Body of pancreas (tissue), 4 donors: ENCODE data around the gene ARHGEF11. TPM values are rescaled to one million over a fixed set of nuclear protein-coding genes. Genes with fewer than 3 reads are reported as not detected.

ENCODE experiments used
- ATAC-seq: fragments of 150-250 bp; one replicate; pipeline ENCODE4 v1.9.1; 2016
- DNase-seq, 4 donors: peaks; one replicate each; pipeline ENCODE4 v3.0.0-alpha.2; 2019
- H3K27ac ChIP-seq, 4 donors: fragments of 200-600 bp; sonication (generic); 1 replicate in 3 of 4; 2 replicates in 1 of 4; pipeline versions ENCODE4 v1.5.1 to v1.6.1; 2016 to 2019; ENCODE audit warnings: mild to moderate bottlenecking in 1 of 4, mixed read lengths in 1 of 4, moderate library complexity in 1 of 4
- H3K27me3 ChIP-seq, 2 donors: fragments of 200-600 bp; sonication (generic); one replicate each; pipeline ENCODE4 v1.6.0; 2016; ENCODE audit warnings: mild to moderate bottlenecking in 1 of 2
- H3K36me3 ChIP-seq, 2 donors: fragments of 200-600 bp; sonication (generic); replicated peaks in 1 of 2; 2 replicates each; pipeline ENCODE4 v1.5.1; 2016; ENCODE audit warnings: low read depth in 2 of 2; ENCODE audit not compliant: insufficient read depth in 1 of 2
- H3K4me1 ChIP-seq: fragments of 200-600 bp; sonication (generic); one replicate; pipeline ENCODE4 v1.6.0; 2016
- H3K4me3 ChIP-seq, 2 donors: fragments of 200-600 bp; sonication (generic); 1 replicate in 1 of 2; 2 replicates in 1 of 2; pipeline ENCODE4 v1.5.1; 2016 to 2019
- H3K9me3 ChIP-seq, 3 donors: fragments of 200-600 bp; sonication (generic); 1 replicate in 2 of 3; 2 replicates in 1 of 3; pipeline ENCODE4 v1.5.1; 2016
- POLR2A ChIP-seq, 3 donors: fragments of 450-650 bp; IDR thresholded peaks; one replicate each; pipeline ENCODE4 v1.6.1; 2016; ENCODE audit warnings: antibody characterized with exemption in 3 of 3, mild to moderate bottlenecking in 2 of 3
- WGBS, 2 donors: methylation state at CpG; one replicate each; pipeline ENCODE4 v1.1.5; 2017; 5-methylcytosine and 5-hydroxymethylcytosine counted together
- intact Hi-C: fragments of 100-400 bp; cut with DNase I; formaldehyde crosslinking; loops from one replicate; pipeline ENCODE4 v1.15.1; 2023
- microRNA counts, 2 donors: library from miRNA; unstranded; fragments of <30 nt; microRNA quantifications; one replicate each; lab custom pipeline; 2017
- microRNA-seq, 2 donors: library from miRNA; unstranded; fragments of <30 nt; microRNA quantifications; one replicate each; pipeline ENCODE4, GENCODE V29; 2016; ENCODE audit warnings: borderline number of aligned reads in 2 of 2, borderline replicate concordance in 2 of 2
- small RNA-seq: library from RNA; depleted of rRNA; stranded (forward); fragments of <200 nt; gene quantifications from one replicate; pipeline ENCODE3, GENCODE V24; 2016
- total RNA-seq, 2 donors: library from RNA; depleted of rRNA; stranded (reverse); fragments of >200 nt; gene quantifications; one replicate each; pipeline ENCODE4 v1.1.0, GENCODE V29; 2016
- TF ChIP-seq, protein P1 (sequence below), 7 experiments: fragments of 450-650 bp in 4 of 7; fragments of 200-600 bp in 3 of 7; sonication (generic) in 3 of 7; IDR thresholded peaks; one replicate each; pipeline ENCODE4 v1.5.1; 2016 to 2019; ENCODE audit warnings: antibody characterized with exemption in 7 of 7

The ARHGEF11 gene
- total RNA-seq, 2 donors from 2014 or later = 17.9 to 29.7 TPM

DNA sequence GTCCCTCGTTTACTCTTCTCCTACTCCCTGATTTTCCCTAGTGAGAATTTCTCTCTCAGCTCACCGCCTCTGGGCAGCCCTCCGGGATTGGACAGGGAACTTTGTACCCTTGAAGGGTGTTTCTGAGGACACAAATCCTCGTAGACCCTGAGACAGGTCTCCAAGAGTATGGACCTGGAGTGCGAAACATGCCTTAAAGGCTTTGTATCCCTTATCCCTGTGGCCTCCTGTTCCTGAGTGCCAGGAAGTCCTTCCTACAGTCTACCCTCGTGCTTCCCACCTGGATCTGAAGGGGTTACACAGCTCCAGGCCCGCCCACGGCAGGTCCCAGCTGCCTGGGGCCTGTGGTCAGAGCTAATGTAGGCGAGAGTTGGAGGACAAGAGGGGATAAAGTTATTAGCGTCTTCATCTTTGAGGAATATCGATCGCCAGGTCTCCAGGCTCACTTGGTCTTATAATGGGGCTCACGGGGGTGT, 159.6 kb downstream of the ARHGEF11 start:
- Histone ChIP-seq H3K4me3 (no peak overlapping the region), H3K9me3 (no peaks in the 10 kb centered on the region), H3K27me3 (no peaks in the 10 kb centered on the region), H3K4me1 (no peaks in the 10 kb centered on the region), H3K36me3 (no peaks in the 10 kb centered on the region), H3K27ac (no peak overlapping the region)
- TF ChIP-seq, protein P1, sequence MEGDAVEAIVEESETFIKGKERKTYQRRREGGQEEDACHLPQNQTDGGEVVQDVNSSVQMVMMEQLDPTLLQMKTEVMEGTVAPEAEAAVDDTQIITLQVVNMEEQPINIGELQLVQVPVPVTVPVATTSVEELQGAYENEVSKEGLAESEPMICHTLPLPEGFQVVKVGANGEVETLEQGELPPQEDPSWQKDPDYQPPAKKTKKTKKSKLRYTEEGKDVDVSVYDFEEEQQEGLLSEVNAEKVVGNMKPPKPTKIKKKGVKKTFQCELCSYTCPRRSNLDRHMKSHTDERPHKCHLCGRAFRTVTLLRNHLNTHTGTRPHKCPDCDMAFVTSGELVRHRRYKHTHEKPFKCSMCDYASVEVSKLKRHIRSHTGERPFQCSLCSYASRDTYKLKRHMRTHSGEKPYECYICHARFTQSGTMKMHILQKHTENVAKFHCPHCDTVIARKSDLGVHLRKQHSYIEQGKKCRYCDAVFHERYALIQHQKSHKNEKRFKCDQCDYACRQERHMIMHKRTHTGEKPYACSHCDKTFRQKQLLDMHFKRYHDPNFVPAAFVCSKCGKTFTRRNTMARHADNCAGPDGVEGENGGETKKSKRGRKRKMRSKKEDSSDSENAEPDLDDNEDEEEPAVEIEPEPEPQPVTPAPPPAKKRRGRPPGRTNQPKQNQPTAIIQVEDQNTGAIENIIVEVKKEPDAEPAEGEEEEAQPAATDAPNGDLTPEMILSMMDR (IDR thresholded peaks at IDR 0.05) = no peak
- no peak for TF ChIP-seq POLR2A (IDR thresholded peaks at IDR 0.05)
- 42 to 56% methylated on average over 13 of the region's 13 CpGs for WGBS, 2 donors
- ATAC-seq (no peak), DNase-seq (no peak)
- intact Hi-C loops = loop anchor here (10.0 kb wide), 1 partner anchor 191 kb away; no protein-coding TSS in a partner anchor

DNA sequence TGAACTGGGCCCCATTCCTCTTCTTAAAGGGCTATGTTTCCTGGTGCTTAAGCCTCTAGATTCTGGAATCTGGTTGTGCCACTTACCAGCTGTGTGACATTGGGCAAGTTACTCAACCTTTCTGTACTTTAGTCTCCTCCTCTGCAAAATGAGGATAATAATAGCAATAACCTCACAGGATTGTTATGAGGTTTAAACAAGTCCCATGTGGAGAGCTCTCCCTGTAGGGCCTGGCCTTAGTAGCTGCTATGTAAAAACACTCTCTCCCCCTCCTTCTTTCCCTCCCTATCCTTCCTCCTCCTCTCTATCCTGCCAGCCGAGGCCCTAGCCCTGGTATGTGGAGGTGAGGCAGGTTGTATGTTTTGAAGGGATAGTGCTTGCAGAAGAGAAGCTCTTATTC, 160.2 kb downstream of the ARHGEF11 start:
- no peak overlapping the region for H3K27ac ChIP-seq

More for the DNA sequence above, 160.2 kb downstream of the ARHGEF11 start:
- Histone ChIP-seq H3K9me3 (no peaks in the 10 kb centered on the region), H3K36me3 (no peaks in the 10 kb centered on the region), H3K27me3 (no peaks in the 10 kb centered on the region), H3K4me1 (no peaks in the 10 kb centered on the region), H3K4me3 (no peak overlapping the region)
- TF ChIP-seq, protein P1 (IDR thresholded peaks at IDR 0.05) = no peak
- no peak for TF ChIP-seq POLR2A (IDR thresholded peaks at IDR 0.05)
- ATAC-seq (no peak), DNase-seq (no peak)
- 36 to 40% methylated on average over 1 of the region's 1 CpG for WGBS, 2 donors
- intact Hi-C loops = loop anchor here (10.0 kb wide), 1 partner anchor 191 kb away; no protein-coding TSS in a partner anchor

MicroRNAs encoded within 50 kb of the gene (microRNA counts, 767-probe panel; counts per million panel counts)
- microRNA hsa-miR-765 (lab: Ali Mortazavi, UCI) = 0 to 736 counts per million in 2 donors

Small RNA genes within 50 kb of the gene (microRNA-seq; reads per million reads assigned to microRNA genes)
- 0 to 0.47 reads per million in 2 donors for gene MIR765

Small RNA genes within 50 kb of the gene (small RNA-seq; reads per million reads assigned to genes)
- not detected for gene MIR765
- gene RN7SL612P = not detected

Other genes starting within 250 kb of the ARHGEF11 start
- under 1 TPM in 1 of 2 donors, not detected in 1; 0.99 TPM for gene SH2D2A, start 228.9 kb downstream of the ARHGEF11 start, total RNA-seq
- gene INSRR, start 186.6 kb downstream of the ARHGEF11 start, total RNA-seq = under 1 TPM in 1 of 2 donors, not detected in 1; under 0.01 TPM
- under 1 TPM in 1 of 2 donors, not detected in 1; 0.99 TPM for gene NTRK1, start 184.9 kb downstream of the ARHGEF11 start, total RNA-seq
- gene PEAR1, start 152.0 kb downstream of the ARHGEF11 start, total RNA-seq = 1 to 10 TPM; 5.2 to 7.6 TPM
- gene LRRC71, start 125.1 kb downstream of the ARHGEF11 start, total RNA-seq = not detected
- not detected for gene ETV3L, start 54.1 kb upstream of the ARHGEF11 start, total RNA-seq
- gene ETV3, start 92.7 kb upstream of the ARHGEF11 start, total RNA-seq = 10 to 100 TPM in 1 of 2 donors, 1 to 10 TPM in 1; 5.6 to 11.4 TPM